Measurements from ENCODE around the gene ABCA1.

- TF ChIP-seq POLR2AphosphoS5 (IDR thresholded peaks at IDR 0.05; ENCODE audit: borderline replicate concordance, low read depth, low read length) (no peak), EZH2 (IDR thresholded peaks at IDR 0.05) (no peak), FOXP2 (optimal IDR thresholded peaks at IDR 0.05; ENCODE audit: control extremely low read depth, extremely low read length, insufficient read depth) (no peak)
These were observed 59.7 kb downstream of the ABCA1 start for GRCh38 chr9:104868303-104868686.
